Body of pancreas (tissue), 4 donors: ENCODE measurements around the gene AK4. TPM values are rescaled to one million over a fixed set of nuclear protein-coding genes. Genes with fewer than 3 reads are reported as not detected.

Experiments used
- ATAC-seq: fragments of 150-250 bp; one replicate; pipeline ENCODE4 v1.9.1; 2016
- DNase-seq, 4 donors: peaks; one replicate each; pipeline ENCODE4 v3.0.0-alpha.2; 2019
- H3K27ac ChIP-seq, 4 donors: fragments of 200-600 bp; sonication (generic); 1 replicate in 3 of 4; 2 replicates in 1 of 4; pipeline versions ENCODE4 v1.5.1 to v1.6.1; 2016 to 2019; ENCODE audit warnings: mild to moderate bottlenecking in 1 of 4, mixed read lengths in 1 of 4, moderate library complexity in 1 of 4
- H3K27me3 ChIP-seq, 2 donors: fragments of 200-600 bp; sonication (generic); one replicate each; pipeline ENCODE4 v1.6.0; 2016; ENCODE audit warnings: mild to moderate bottlenecking in 1 of 2
- H3K36me3 ChIP-seq, 2 donors: fragments of 200-600 bp; sonication (generic); replicated peaks in 1 of 2; 2 replicates each; pipeline ENCODE4 v1.5.1; 2016; ENCODE audit warnings: low read depth in 2 of 2; ENCODE audit not compliant: insufficient read depth in 1 of 2
- H3K4me1 ChIP-seq: fragments of 200-600 bp; sonication (generic); one replicate; pipeline ENCODE4 v1.6.0; 2016
- H3K4me3 ChIP-seq, 2 donors: fragments of 200-600 bp; sonication (generic); 1 replicate in 1 of 2; 2 replicates in 1 of 2; pipeline ENCODE4 v1.5.1; 2016 to 2019
- H3K9me3 ChIP-seq, 3 donors: fragments of 200-600 bp; sonication (generic); 1 replicate in 2 of 3; 2 replicates in 1 of 3; pipeline ENCODE4 v1.5.1; 2016
- POLR2A ChIP-seq, 3 donors: fragments of 450-650 bp; IDR thresholded peaks; one replicate each; pipeline ENCODE4 v1.6.1; 2016; ENCODE audit warnings: antibody characterized with exemption in 3 of 3, mild to moderate bottlenecking in 2 of 3
- WGBS, 2 donors: methylation state at CpG; one replicate each; pipeline ENCODE4 v1.1.5; 2017; 5-methylcytosine and 5-hydroxymethylcytosine counted together
- intact Hi-C: fragments of 100-400 bp; cut with DNase I; formaldehyde crosslinking; loops from one replicate; pipeline ENCODE4 v1.15.1; 2023
- total RNA-seq, 2 donors: library from RNA; depleted of rRNA; stranded (reverse); fragments of >200 nt; gene quantifications; one replicate each; pipeline ENCODE4 v1.1.0, GENCODE V29; 2016
- TF ChIP-seq, protein P1 (sequence below), 7 experiments: fragments of 450-650 bp in 4 of 7; fragments of 200-600 bp in 3 of 7; sonication (generic) in 3 of 7; IDR thresholded peaks; one replicate each; pipeline ENCODE4 v1.5.1; 2016 to 2019; ENCODE audit warnings: antibody characterized with exemption in 7 of 7

The AK4 gene
- total RNA-seq, 2 donors from 2014 or later: 8.8 to 20.4 TPM

DNA sequence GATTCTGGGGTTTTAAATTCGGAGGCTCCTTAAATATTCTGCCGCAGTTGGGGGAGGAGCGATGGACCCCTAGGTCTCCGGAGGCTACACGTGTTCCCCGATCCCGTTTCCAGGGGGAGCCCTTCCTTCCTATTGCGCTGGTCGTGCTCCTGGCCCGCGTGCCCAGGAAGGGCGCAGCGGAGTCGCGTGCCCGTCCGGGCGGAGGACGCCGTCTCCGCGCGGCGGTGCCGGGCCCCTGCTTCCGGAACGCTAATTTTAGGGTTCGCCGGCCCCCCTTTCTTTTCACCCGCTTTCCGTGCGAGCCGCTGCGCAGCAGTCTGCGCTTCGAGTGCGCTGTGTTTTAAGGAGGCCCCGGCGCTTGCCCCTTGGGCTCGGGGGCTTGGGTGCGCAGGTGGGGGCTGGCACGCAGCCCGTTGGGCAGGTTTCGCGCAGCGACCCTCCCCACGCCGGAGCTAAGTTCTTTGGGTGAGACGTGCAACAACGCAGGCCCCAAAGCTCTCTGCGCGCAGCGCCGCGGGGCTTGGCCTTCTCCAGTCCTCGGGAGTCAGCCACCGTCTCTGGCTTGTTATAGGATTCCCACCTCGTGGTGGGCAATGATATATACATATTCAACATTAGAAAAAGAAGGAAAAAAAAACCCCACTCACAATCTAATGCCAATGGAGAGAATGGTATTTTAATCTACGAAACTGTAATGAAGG, 117.8 kb downstream of the AK4 start:
- H3K9me3 ChIP-seq: no peaks in the 10 kb centered on the region
- peaks cover 13% of the 10 kb centered on the region for H3K4me1 ChIP-seq
- WGBS, 2 donors: 5 to 13% methylated on average over 24 to 59 of the region's 59 CpGs
- DNase-seq (peak; percentile 29 to 66 (median 46)), ATAC-seq (peak; percentile 77)
- no peak overlapping the region for H3K27ac ChIP-seq
- no peaks in the 10 kb centered on the region for H3K27me3 ChIP-seq
- TF ChIP-seq, protein P1, sequence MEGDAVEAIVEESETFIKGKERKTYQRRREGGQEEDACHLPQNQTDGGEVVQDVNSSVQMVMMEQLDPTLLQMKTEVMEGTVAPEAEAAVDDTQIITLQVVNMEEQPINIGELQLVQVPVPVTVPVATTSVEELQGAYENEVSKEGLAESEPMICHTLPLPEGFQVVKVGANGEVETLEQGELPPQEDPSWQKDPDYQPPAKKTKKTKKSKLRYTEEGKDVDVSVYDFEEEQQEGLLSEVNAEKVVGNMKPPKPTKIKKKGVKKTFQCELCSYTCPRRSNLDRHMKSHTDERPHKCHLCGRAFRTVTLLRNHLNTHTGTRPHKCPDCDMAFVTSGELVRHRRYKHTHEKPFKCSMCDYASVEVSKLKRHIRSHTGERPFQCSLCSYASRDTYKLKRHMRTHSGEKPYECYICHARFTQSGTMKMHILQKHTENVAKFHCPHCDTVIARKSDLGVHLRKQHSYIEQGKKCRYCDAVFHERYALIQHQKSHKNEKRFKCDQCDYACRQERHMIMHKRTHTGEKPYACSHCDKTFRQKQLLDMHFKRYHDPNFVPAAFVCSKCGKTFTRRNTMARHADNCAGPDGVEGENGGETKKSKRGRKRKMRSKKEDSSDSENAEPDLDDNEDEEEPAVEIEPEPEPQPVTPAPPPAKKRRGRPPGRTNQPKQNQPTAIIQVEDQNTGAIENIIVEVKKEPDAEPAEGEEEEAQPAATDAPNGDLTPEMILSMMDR (IDR thresholded peaks at IDR 0.05): peak in 3 of 7 experiments; percentile 10 to 32 (median 23)
- peak in 2 of 3 donors; percentile 22 to 33 for TF ChIP-seq POLR2A (IDR thresholded peaks at IDR 0.05)
- H3K4me3 ChIP-seq: peak overlapping the region in 1 of 2 donors; percentile 20
- intact Hi-C loops: no loop called here
- H3K36me3 ChIP-seq: no peaks in the 10 kb centered on the region

DNA sequence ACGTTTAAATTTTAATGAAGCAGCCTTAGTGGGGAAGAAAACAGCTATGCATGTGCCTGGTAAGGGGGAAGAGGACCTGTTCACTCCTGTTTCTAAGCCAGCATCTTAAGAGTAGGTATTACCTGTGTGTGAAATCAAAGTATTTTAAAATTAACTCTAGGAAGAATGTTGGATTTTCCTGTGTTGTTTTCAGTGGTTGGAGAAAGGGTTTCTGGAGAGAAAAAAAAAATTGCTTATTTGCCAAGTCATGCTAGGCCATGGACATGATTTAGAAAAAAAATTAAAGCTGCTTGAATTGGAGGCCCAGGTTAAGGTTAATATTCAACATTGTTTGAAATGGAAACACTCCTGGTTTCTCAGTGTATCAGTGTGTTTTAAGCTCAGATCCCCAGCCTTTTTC, 118.5 kb downstream of the AK4 start:
- TF ChIP-seq, protein P1 (IDR thresholded peaks at IDR 0.05): no peak
- TF ChIP-seq POLR2A (IDR thresholded peaks at IDR 0.05): no peak
- Histone ChIP-seq H3K4me3 (no peak overlapping the region), H3K4me1 (peaks cover 13% of the 10 kb centered on the region), H3K27me3 (no peaks in the 10 kb centered on the region), H3K27ac (no peak overlapping the region), H3K36me3 (no peaks in the 10 kb centered on the region), H3K9me3 (no peaks in the 10 kb centered on the region)
- DNase-seq: no peak
- peak; percentile 23 for ATAC-seq
- intact Hi-C loops: no loop called here
- 6 to 11% methylated on average over 1 of the region's 1 CpG for WGBS, 2 donors

DNA sequence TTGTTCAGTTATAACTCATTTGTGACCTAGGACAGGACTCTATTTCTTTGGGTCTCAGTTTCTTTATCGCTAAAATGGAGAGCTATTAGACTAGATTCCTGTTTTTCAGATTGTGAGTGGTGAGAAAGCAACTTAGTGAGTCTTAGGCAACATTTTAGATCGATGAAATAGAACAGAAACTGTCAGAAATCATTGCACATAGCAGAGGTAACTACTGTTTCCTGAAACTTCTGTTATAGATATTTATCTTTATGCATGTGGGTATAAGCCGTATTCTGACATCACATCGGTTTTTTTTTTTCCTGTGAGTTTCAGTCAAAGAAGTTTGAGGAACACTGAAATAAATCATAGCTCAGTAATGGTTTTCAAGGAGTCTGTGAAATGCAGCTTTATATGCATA, 119.3 kb downstream of the AK4 start:
- Histone ChIP-seq H3K4me3 (no peak overlapping the region), H3K4me1 (peaks cover 13% of the 10 kb centered on the region), H3K27me3 (no peaks in the 10 kb centered on the region), H3K9me3 (no peaks in the 10 kb centered on the region), H3K36me3 (no peaks in the 10 kb centered on the region), H3K27ac (no peak overlapping the region)
- intact Hi-C loops: no loop called here
- DNase-seq (no peak), ATAC-seq (no peak)
- WGBS, 2 donors: 68 to 88% methylated on average over 4 of the region's 4 CpGs
- TF ChIP-seq, protein P1 (IDR thresholded peaks at IDR 0.05): no peak
- TF ChIP-seq POLR2A (IDR thresholded peaks at IDR 0.05): no peak

DNA sequence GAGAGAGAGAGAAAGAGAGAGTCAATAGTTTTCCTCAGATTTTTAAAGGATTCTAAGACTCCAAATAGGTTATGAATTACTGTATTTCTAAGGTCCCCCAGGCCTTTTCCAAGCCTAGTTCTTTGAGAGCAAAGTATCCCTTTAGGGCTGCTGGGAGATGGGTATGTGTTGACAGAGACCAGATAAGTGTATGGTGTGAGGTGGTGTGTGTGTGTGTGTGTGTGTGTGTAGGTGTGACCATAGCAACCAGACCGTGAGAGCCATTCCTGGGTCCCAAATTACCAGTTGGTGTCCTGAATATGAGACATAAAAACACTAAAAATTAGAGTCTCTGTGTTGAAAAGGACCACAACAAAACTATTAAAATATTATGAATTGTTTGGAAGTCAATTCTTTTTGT, 119.7 kb downstream of the AK4 start:
- Histone ChIP-seq H3K27me3 (no peaks in the 10 kb centered on the region), H3K36me3 (no peaks in the 10 kb centered on the region), H3K4me1 (peaks cover 13% of the 10 kb centered on the region), H3K9me3 (no peaks in the 10 kb centered on the region), H3K27ac (no peak overlapping the region), H3K4me3 (no peak overlapping the region)
- no peak for ATAC-seq
- DNase-seq: no peak
- TF ChIP-seq POLR2A (IDR thresholded peaks at IDR 0.05): no peak
- TF ChIP-seq, protein P1 (IDR thresholded peaks at IDR 0.05): no peak
- intact Hi-C loops: no loop called here
- 80 to 83% methylated on average over 1 of the region's 1 CpG for WGBS, 2 donors

DNA sequence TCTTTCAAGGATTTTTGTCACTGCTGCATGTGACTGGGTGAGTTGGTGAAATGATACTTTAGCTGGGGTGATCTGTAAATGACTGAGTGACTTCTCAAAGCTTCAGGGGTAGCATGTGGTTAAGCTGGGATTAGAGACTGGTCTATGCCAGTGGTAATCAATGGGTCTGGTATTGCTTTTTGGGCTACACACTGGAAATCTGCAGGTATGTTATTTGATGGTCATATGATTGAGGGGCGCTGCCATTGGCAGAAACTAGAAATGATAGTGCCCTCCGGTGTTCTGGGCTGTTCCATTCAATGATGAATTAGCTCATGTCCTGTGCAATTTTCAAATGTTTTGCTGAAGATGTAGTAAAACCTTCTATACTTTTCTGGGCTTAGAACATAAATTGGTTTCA, 121.6 kb downstream of the AK4 start:
- H3K4me3 ChIP-seq: no peak overlapping the region
- no peaks in the 10 kb centered on the region for H3K27me3 ChIP-seq
- H3K36me3 ChIP-seq: no peaks in the 10 kb centered on the region
- no peak for DNase-seq
- no peak overlapping the region for H3K27ac ChIP-seq
- ATAC-seq: no peak
- WGBS, 2 donors: 88 to 89% methylated on average over 2 of the region's 2 CpGs
- no peaks in the 10 kb centered on the region for H3K9me3 ChIP-seq
- TF ChIP-seq, protein P1 (IDR thresholded peaks at IDR 0.05): no peak
- no peak for TF ChIP-seq POLR2A (IDR thresholded peaks at IDR 0.05)
- H3K4me1 ChIP-seq: peaks cover 13% of the 10 kb centered on the region
- intact Hi-C loops: no loop called here
